ENCODE results near the gene SF3A1.
A peak's percentile ranks its signal among the peaks of the same experiment; 100 is the strongest.

Gene SF3A1

GRCh38 chr22:30332551-30332950 is 24.1 kb downstream of the SF3A1 start:
- DNase-seq (ENCODE audit: low spot score) (no peak), ATAC-seq (ENCODE audit: low read depth) (no peak)
- TF ChIP-seq, protein P1, sequence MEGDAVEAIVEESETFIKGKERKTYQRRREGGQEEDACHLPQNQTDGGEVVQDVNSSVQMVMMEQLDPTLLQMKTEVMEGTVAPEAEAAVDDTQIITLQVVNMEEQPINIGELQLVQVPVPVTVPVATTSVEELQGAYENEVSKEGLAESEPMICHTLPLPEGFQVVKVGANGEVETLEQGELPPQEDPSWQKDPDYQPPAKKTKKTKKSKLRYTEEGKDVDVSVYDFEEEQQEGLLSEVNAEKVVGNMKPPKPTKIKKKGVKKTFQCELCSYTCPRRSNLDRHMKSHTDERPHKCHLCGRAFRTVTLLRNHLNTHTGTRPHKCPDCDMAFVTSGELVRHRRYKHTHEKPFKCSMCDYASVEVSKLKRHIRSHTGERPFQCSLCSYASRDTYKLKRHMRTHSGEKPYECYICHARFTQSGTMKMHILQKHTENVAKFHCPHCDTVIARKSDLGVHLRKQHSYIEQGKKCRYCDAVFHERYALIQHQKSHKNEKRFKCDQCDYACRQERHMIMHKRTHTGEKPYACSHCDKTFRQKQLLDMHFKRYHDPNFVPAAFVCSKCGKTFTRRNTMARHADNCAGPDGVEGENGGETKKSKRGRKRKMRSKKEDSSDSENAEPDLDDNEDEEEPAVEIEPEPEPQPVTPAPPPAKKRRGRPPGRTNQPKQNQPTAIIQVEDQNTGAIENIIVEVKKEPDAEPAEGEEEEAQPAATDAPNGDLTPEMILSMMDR (IDR thresholded peaks at IDR 0.05; ENCODE audit: poor library complexity, severe bottlenecking), result no peak
- H3K27me3 ChIP-seq (ENCODE audit: insufficient read depth, poor library complexity, severe bottlenecking), result no peaks in the 10 kb centered on the region
- peaks cover 58% of the 10 kb centered on the region for H3K36me3 ChIP-seq (ENCODE audit: low read depth)
- no peaks in the 10 kb centered on the region for H3K9me3 ChIP-seq (ENCODE audit: severe bottlenecking)
- H3K4me3 ChIP-seq (ENCODE audit: severe bottlenecking), result no peak overlapping the region
- peaks cover 4% of the 10 kb centered on the region for H3K4me1 ChIP-seq (ENCODE audit: insufficient read depth, poor library complexity, severe bottlenecking)
- H3K27ac ChIP-seq (ENCODE audit: poor library complexity, severe bottlenecking), result no peak overlapping the region

DNA sequence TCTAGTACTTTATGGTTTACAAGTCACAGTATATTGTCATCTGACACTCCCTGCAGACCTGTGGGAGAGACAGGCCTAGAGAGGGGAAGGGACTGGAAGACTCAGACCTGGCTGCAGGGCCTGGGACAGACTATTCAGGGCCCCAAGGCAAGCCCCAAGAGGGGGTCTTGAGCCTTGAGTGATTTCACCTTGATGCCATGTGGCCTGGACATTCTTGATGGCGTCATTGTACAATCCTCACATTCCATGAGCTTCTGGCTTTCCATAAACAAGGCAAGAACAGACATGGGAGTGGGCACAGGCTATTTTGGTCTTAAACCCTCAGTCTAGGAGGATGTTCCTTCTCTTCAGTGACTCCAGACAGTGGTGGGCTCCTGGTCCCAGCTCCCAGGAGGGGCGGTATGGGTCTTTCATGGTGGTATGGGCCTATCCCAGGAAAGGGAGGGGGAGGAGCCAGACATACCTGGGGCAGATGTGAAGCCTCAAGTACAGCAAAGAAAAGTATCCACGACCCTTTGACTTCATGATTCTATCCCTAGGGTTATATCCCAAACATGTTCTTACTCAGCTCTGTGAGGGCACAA is 28.1 kb downstream of the SF3A1 start:
- Histone ChIP-seq H3K9me3 (ENCODE audit: severe bottlenecking) (no peaks in the 10 kb centered on the region), H3K27me3 (ENCODE audit: insufficient read depth, poor library complexity, severe bottlenecking) (no peaks in the 10 kb centered on the region), H3K4me3 (ENCODE audit: severe bottlenecking) (no peak overlapping the region), H3K27ac (ENCODE audit: poor library complexity, severe bottlenecking) (no peak overlapping the region), H3K4me1 (ENCODE audit: insufficient read depth, poor library complexity, severe bottlenecking) (peaks cover 21% of the 10 kb centered on the region), H3K36me3 (ENCODE audit: low read depth) (peaks cover 19% of the 10 kb centered on the region)
- DNase-seq (ENCODE audit: low spot score), result no peak
- TF ChIP-seq, protein P1 (IDR thresholded peaks at IDR 0.05; ENCODE audit: poor library complexity, severe bottlenecking), result no peak
- no peak for ATAC-seq (ENCODE audit: low read depth)

DNA sequence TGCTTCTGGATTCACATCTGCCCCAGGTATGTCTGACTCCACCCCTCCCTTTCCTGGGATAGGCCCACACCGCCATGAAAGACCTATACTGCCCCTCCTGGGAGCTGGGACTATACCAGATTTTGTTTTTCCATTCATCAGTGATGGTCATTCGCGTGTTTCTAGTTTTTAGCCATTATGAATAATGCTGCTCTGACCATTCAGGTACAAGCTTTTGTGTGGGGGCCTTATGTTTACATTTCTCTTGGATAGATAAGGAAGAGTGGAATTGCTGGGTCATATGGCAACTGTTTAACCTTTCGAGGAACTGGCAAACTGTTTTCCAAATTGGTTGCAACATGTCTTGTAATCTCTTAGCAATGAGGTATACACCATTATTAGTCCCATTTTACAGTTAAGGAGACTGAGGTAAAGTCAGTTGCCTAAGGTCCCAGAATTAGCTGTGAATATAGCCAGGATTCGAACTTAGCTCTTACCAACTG is 28.8 kb downstream of the SF3A1 start:
- H3K27me3 ChIP-seq (ENCODE audit: insufficient read depth, poor library complexity, severe bottlenecking), result no peaks in the 10 kb centered on the region
- TF ChIP-seq, protein P1 (IDR thresholded peaks at IDR 0.05; ENCODE audit: poor library complexity, severe bottlenecking), result peak; percentile 63
- peak overlapping the region; percentile 53 for H3K27ac ChIP-seq (ENCODE audit: poor library complexity, severe bottlenecking)
- ATAC-seq (ENCODE audit: low read depth) (peak; percentile 53; the same call in 2 of the 3 replicates), DNase-seq (ENCODE audit: low spot score) (no peak)
- no peak overlapping the region for H3K4me3 ChIP-seq (ENCODE audit: severe bottlenecking)
- peaks cover 13% of the 10 kb centered on the region for H3K36me3 ChIP-seq (ENCODE audit: low read depth)
- H3K9me3 ChIP-seq (ENCODE audit: severe bottlenecking), result no peaks in the 10 kb centered on the region
- peaks cover 21% of the 10 kb centered on the region for H3K4me1 ChIP-seq (ENCODE audit: insufficient read depth, poor library complexity, severe bottlenecking)

- H3K27ac ChIP-seq (ENCODE audit: poor library complexity, severe bottlenecking), result peak within 1 kb of the TSS; percentile 53
- DNase-seq (ENCODE audit: low spot score), result peak; percentile 95
- H3K4me3 ChIP-seq (ENCODE audit: severe bottlenecking), result peak within 1 kb of the TSS; percentile 98
These were observed 29.9 kb downstream of the SF3A1 start, which contains the start of gene TBC1D10A for GRCh38 chr22:30326706-30327362. Gene TBC1D10A, minus strand, starts transcription at chr22:30326941. Its CDS starts 60 bp downstream, at chr22:30326881.

More at GRCh38 chr22:30326706-30327362, 29.9 kb downstream of the SF3A1 start, which contains the start of gene TBC1D10A:
- H3K36me3 ChIP-seq (ENCODE audit: low read depth), result peaks cover 3% of the 10 kb centered on the region
- no peaks in the 10 kb centered on the region for H3K27me3 ChIP-seq (ENCODE audit: insufficient read depth, poor library complexity, severe bottlenecking)
- TF ChIP-seq, protein P1 (IDR thresholded peaks at IDR 0.05; ENCODE audit: poor library complexity, severe bottlenecking), result no peak
- peaks cover 21% of the 10 kb centered on the region for H3K4me1 ChIP-seq (ENCODE audit: insufficient read depth, poor library complexity, severe bottlenecking)
- ATAC-seq (ENCODE audit: low read depth), result peak; percentile 82
- H3K9me3 ChIP-seq (ENCODE audit: severe bottlenecking), result no peaks in the 10 kb centered on the region
